ENCODE measurements around the gene LCE2B.
"Not testable (repeated sequence)": the region's sequence is repeated elsewhere in the genome, so short reads cannot be mapped to it uniquely, and the experiment has no call there.

Gene LCE2B, protein sequence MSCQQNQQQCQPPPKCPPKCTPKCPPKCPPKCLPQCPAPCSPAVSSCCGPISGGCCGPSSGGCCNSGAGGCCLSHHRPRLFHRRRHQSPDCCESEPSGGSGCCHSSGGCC

DNA sequence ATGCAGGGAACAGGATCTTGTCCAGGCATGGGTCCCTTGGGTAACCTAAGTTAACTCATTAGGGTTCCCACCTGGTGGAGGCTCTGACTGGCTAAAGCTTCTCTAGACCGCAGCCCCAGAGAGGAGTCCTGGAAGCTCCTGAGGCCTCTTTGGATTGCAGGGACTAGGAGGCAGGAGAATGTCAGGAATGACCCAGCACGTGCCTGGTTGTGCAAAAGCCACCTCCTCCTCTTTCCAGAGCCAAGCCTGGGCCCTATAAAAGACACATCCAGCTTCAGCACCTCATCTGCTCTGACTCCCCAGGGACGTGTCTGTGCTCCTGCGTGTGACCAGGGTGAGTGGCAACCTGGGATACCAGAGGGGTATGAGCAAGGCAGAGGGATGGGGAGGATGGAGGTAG is at the start of gene LCE2B:
Gene LCE2B, plus strand, starts transcription at position 301 of the 400 bp plus-strand sequence. CDS start 721 bp downstream, outside the sequence.
- H3K27me3 ChIP-seq (ENCODE audit: insufficient read depth, low read length); H3K9ac ChIP-seq (ENCODE audit: low read depth, low read length); H3K36me3 ChIP-seq (ENCODE audit: insufficient read depth, low read depth, low read length); H3K27ac ChIP-seq (ENCODE audit: low read length); H3K4me1 ChIP-seq (ENCODE audit: insufficient read depth, low read length); H3K4me3 ChIP-seq (ENCODE audit: low read length): not testable (repeated sequence)
- H3K9me3 ChIP-seq (ENCODE audit: insufficient read depth, low read depth, low read length) = peaks cover 74% of the 10 kb centered on the region

DNA sequence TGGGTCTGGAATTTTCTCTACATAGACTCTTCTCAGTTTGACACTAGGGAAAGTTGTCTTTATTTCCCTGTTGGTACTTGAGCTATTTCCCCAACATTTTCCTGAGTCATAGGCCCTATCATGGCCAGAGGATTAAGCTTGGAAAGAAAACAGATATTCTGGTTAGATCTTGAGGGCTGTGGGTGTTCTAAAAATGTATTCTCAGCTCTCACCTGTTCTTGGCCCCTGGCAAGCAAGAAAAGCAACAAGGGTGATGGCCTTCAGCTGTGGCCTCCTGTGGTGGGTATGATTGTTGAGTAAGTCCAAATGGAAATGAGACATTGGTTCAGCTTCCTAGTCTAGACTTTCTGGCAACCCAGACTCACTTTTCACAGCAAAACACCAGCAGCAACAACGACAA is 45.6 kb upstream of the LCE2B start:
- H3K9ac ChIP-seq (ENCODE audit: low read depth, low read length) = no peak overlapping the region
- no peaks in the 10 kb centered on the region for H3K27me3 ChIP-seq (ENCODE audit: insufficient read depth, low read length)
- H3K4me1 ChIP-seq (ENCODE audit: insufficient read depth, low read length) = no peaks in the 10 kb centered on the region
- H3K4me3 ChIP-seq (ENCODE audit: low read length) = no peak overlapping the region
- no peaks in the 10 kb centered on the region for H3K36me3 ChIP-seq (ENCODE audit: insufficient read depth, low read depth, low read length)
- H3K9me3 ChIP-seq (ENCODE audit: insufficient read depth, low read depth, low read length) = peaks cover 64% of the 10 kb centered on the region
- no peak overlapping the region for H3K27ac ChIP-seq (ENCODE audit: low read length)

DNA sequence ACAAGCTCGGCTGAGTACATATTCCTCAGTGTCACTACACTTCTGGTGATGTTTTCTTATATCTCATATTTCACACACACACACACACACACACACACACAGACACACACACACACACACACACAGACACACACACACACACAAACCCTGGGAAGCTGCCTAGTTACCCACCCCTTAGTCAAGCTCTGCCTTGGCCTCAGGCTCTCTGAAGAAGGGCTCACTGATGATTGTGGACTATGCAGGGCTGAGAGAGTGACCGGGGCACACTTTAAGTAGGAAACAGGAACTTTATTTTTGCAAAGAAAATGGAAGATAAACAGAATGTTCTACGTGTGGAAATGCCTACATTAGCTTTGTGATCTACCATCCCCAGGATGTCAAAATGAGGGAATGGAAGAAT is 42.0 kb upstream of the LCE2B start:
- no peaks in the 10 kb centered on the region for H3K4me1 ChIP-seq (ENCODE audit: insufficient read depth, low read length)
- no peaks in the 10 kb centered on the region for H3K36me3 ChIP-seq (ENCODE audit: insufficient read depth, low read depth, low read length)
- H3K9me3 ChIP-seq (ENCODE audit: insufficient read depth, low read depth, low read length) = peaks cover 63% of the 10 kb centered on the region
- H3K9ac ChIP-seq (ENCODE audit: low read depth, low read length) = no peak overlapping the region
- H3K27me3 ChIP-seq (ENCODE audit: insufficient read depth, low read length) = no peaks in the 10 kb centered on the region
- no peak overlapping the region for H3K27ac ChIP-seq (ENCODE audit: low read length)
- H3K4me3 ChIP-seq (ENCODE audit: low read length) = no peak overlapping the region

DNA sequence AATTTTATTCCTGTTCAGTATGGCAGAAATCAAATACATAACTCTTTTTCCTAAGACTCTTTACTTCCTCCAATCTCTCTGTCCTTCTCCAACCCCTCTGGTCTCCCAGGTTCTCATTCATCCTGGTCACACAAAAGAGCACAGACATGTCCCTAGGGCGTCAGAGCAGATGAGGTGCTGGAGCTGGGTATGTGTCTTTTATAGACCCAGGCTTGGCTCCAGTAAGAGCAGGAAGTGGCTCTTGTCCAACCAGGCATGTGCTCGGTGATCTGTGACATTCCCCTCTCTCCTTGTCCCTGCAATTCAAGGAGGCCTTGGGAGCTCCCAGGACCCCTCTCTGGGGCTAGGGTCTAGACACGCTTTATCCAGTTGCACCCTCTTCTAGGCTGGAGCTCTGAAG is 40.8 kb upstream of the LCE2B start:
- H3K9me3 ChIP-seq (ENCODE audit: insufficient read depth, low read depth, low read length) = peaks cover 62% of the 10 kb centered on the region
- no peaks in the 10 kb centered on the region for H3K4me1 ChIP-seq (ENCODE audit: insufficient read depth, low read length)
- no peaks in the 10 kb centered on the region for H3K27me3 ChIP-seq (ENCODE audit: insufficient read depth, low read length)
- no peak overlapping the region for H3K4me3 ChIP-seq (ENCODE audit: low read length)
- H3K27ac ChIP-seq (ENCODE audit: low read length) = no peak overlapping the region
- H3K36me3 ChIP-seq (ENCODE audit: insufficient read depth, low read depth, low read length) = no peaks in the 10 kb centered on the region
- no peak overlapping the region for H3K9ac ChIP-seq (ENCODE audit: low read depth, low read length)

DNA sequence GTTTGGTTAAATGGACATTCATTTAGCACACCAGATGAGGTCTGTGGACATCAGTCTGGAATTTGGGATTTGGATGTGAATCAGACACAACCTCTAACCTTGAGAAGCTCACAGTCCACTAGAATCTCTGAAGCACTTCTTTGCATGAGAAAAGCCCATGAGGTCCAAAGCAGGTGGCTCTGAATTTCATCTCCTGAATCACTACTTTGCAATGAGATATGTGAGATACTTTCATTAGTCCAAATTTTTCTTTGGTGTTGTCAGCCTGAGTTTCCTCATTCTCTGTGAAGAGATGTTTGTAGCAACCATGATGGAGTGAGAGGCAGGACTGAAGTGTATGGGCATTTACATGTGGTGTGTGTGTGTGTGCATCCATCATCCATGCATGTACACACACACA is 39.3 kb upstream of the LCE2B start:
- H3K9me3 ChIP-seq (ENCODE audit: insufficient read depth, low read depth, low read length) = peaks cover 64% of the 10 kb centered on the region
- no peaks in the 10 kb centered on the region for H3K27me3 ChIP-seq (ENCODE audit: insufficient read depth, low read length)
- H3K36me3 ChIP-seq (ENCODE audit: insufficient read depth, low read depth, low read length) = no peaks in the 10 kb centered on the region
- H3K9ac ChIP-seq (ENCODE audit: low read depth, low read length) = no peak overlapping the region
- no peak overlapping the region for H3K27ac ChIP-seq (ENCODE audit: low read length)
- H3K4me1 ChIP-seq (ENCODE audit: insufficient read depth, low read length) = no peaks in the 10 kb centered on the region
- no peak overlapping the region for H3K4me3 ChIP-seq (ENCODE audit: low read length)

DNA sequence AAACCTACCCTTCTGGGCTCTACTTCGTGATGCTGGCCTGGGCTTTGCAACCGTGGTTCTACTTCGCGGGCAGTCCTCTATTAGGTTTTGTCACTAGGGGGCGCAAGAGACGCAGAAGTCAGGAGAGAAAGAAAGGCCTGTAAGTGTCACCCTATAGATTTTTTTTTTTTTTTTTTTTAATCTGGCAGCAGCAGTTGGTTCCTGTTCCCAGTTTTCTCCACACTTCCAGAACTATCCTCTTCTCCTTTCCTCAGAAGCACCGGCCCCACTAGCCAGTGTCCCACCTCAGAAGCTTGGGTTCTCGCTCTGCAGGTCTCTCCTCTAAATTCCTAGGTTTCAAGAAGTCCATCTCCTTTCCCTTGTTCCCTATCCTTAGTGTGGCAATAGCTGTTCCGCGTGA is 31.8 kb upstream of the LCE2B start:
- Histone ChIP-seq H3K4me1 (ENCODE audit: insufficient read depth, low read length) (no peaks in the 10 kb centered on the region), H3K9ac (ENCODE audit: low read depth, low read length) (no peak overlapping the region), H3K27ac (ENCODE audit: low read length) (no peak overlapping the region), H3K27me3 (ENCODE audit: insufficient read depth, low read length) (no peaks in the 10 kb centered on the region), H3K9me3 (ENCODE audit: insufficient read depth, low read depth, low read length) (peaks cover 30% of the 10 kb centered on the region), H3K36me3 (ENCODE audit: insufficient read depth, low read depth, low read length) (no peaks in the 10 kb centered on the region), H3K4me3 (ENCODE audit: low read length) (no peak overlapping the region)

DNA sequence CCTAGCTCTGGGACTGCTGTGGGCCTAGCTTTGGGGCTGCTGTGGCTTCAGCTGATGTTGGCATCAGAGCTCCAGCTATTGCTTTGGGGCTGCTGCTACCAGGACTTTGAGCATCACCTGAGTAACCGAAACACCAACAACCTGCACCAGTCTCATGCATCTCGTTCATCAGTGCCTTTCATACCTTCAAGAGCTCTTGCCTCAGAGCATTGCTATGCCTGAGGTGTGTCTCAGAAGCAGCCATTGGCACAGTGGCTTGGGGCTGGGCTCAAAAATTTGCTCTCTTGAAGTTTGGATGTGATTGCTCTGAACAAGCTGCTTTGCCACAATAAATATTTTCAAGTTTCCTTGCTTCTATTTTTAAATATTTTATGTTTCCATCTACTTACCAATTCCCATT is 29.5 kb upstream of the LCE2B start:
- Histone ChIP-seq H3K27ac (ENCODE audit: low read length) (no peak overlapping the region), H3K36me3 (ENCODE audit: insufficient read depth, low read depth, low read length) (no peaks in the 10 kb centered on the region), H3K4me3 (ENCODE audit: low read length) (no peak overlapping the region), H3K9ac (ENCODE audit: low read depth, low read length) (no peak overlapping the region), H3K27me3 (ENCODE audit: insufficient read depth, low read length) (no peaks in the 10 kb centered on the region), H3K4me1 (ENCODE audit: insufficient read depth, low read length) (no peaks in the 10 kb centered on the region), H3K9me3 (ENCODE audit: insufficient read depth, low read depth, low read length) (peaks cover 36% of the 10 kb centered on the region)

DNA sequence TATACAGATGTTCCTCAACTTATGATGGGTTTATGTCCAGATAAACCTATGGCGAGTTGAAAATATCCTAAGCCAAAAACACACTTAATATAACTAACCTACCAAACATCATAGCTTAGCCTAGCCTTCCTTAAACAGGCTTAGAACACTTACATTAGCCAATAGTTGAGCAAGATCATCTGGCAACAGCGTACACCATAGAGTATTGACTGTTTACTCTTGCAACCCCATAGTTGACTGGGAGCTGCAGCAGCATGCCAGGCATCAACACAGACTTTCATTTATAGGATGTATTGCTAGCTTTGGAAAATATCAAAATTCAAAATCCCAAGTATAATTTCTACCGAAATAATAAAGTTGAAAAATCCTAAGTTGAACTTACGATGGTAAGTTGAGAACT is 28.2 kb upstream of the LCE2B start:
- H3K9me3 ChIP-seq (ENCODE audit: insufficient read depth, low read depth, low read length) = peaks cover 34% of the 10 kb centered on the region
- H3K36me3 ChIP-seq (ENCODE audit: insufficient read depth, low read depth, low read length) = no peaks in the 10 kb centered on the region
- H3K27me3 ChIP-seq (ENCODE audit: insufficient read depth, low read length) = no peaks in the 10 kb centered on the region
- H3K27ac ChIP-seq (ENCODE audit: low read length) = no peak overlapping the region
- no peaks in the 10 kb centered on the region for H3K4me1 ChIP-seq (ENCODE audit: insufficient read depth, low read length)
- H3K9ac ChIP-seq (ENCODE audit: low read depth, low read length) = no peak overlapping the region
- H3K4me3 ChIP-seq (ENCODE audit: low read length) = no peak overlapping the region

DNA sequence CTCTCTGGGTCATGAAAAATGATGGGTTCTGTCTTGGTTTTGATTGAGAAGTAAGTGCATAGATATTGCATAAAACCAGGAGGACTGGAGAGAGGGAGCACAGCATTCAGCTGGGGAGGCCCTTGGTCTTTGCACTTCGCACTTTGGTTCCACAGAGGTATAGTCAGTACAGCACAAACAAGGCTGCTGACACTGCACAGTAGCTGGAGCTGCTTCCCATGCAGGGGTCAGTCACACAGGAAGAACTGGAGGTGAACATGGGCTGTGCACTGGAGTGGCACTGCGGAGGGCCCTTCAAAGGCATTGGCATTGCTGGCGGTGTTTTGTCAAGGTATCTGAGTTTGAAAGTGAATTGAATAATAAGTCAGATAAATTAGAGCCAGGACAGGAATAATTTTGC is 27.3 kb upstream of the LCE2B start:
- no peaks in the 10 kb centered on the region for H3K36me3 ChIP-seq (ENCODE audit: insufficient read depth, low read depth, low read length)
- H3K27me3 ChIP-seq (ENCODE audit: insufficient read depth, low read length) = no peaks in the 10 kb centered on the region
- H3K9ac ChIP-seq (ENCODE audit: low read depth, low read length) = no peak overlapping the region
- H3K27ac ChIP-seq (ENCODE audit: low read length) = no peak overlapping the region
- peaks cover 40% of the 10 kb centered on the region for H3K9me3 ChIP-seq (ENCODE audit: insufficient read depth, low read depth, low read length)
- no peaks in the 10 kb centered on the region for H3K4me1 ChIP-seq (ENCODE audit: insufficient read depth, low read length)
- H3K4me3 ChIP-seq (ENCODE audit: low read length) = no peak overlapping the region

DNA sequence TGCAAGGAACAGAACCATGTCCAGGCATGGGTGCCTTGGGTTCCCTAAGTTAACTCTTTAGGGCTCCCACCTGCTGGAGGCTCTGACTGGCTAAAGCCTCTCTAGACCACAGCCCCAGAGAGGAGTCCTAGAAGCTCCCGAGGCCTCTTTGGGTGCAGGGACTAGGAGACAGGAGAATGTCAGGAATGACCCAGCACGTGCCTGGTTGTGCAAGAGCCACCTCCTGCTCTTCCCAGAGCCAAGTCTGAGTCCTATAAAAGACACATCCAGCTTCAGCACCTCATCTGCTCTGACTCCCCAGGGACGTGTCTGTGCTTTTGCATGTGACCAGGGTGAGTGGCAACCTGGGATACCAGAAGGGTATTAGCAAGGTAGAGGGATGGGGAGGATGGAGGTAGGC is 22.8 kb upstream of the LCE2B start, which contains the start of gene LCE2D:
Gene LCE2D, plus strand, starts transcription at position 283 of the 400 bp plus-strand sequence. CDS start 726 bp downstream, outside the sequence.
- no peak within 1 kb of the TSS for H3K4me3 ChIP-seq (ENCODE audit: low read length)
- no peak within 1 kb of the TSS for H3K27ac ChIP-seq (ENCODE audit: low read length)
- no peaks in the 10 kb centered on the region for H3K27me3 ChIP-seq (ENCODE audit: insufficient read depth, low read length)
- no peaks in the 10 kb centered on the region for H3K36me3 ChIP-seq (ENCODE audit: insufficient read depth, low read depth, low read length)
- H3K9me3 ChIP-seq (ENCODE audit: insufficient read depth, low read depth, low read length) = peaks cover 46% of the 10 kb centered on the region
- no peak within 1 kb of the TSS for H3K9ac ChIP-seq (ENCODE audit: low read depth, low read length)
- H3K4me1 ChIP-seq (ENCODE audit: insufficient read depth, low read length) = no peaks in the 10 kb centered on the region

DNA sequence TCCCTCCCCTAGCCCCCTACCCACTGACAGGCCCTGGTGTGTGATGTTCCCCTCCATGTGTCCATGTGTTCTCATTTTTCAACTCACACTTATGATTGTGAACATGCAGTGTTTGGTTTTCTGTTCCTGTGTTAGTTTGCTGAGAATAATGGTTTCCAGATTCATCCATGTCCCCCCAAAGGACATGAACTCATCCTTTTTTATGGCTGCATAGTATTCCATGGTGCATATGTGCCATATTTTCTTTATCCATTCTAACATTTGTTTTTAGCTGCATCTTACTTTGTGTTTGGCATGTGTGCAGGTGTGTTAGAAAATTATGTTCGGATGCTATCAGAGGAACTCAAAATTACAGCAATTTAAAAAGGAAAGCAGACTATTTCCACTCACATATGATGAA is 19.8 kb upstream of the LCE2B start:
- not testable (repeated sequence) for H3K4me1 ChIP-seq (ENCODE audit: insufficient read depth, low read length); H3K27me3 ChIP-seq (ENCODE audit: insufficient read depth, low read length); H3K4me3 ChIP-seq (ENCODE audit: low read length); H3K27ac ChIP-seq (ENCODE audit: low read length); H3K9ac ChIP-seq (ENCODE audit: low read depth, low read length); H3K36me3 ChIP-seq (ENCODE audit: insufficient read depth, low read depth, low read length)
- peaks cover 54% of the 10 kb centered on the region for H3K9me3 ChIP-seq (ENCODE audit: insufficient read depth, low read depth, low read length)

DNA sequence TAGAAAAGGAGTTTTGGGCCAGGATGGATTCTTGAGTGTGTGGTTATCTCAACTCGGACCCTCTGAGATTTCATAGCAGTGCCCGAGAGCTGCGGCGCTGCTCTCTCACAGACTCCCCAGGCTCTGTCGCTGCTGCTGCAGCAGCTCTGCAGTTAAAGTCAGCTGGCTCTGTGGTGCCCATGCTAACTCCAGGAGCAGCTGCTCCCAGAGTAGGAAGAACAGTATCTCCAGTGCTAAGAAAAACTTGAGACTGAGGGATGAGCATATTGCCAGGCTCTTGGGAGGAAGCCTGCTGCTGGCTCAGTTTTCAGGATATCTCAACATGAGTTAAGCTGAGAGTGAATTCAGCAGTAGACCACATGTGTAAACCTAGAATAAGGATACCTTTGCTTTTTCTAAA is 18.3 kb upstream of the LCE2B start:
- H3K27ac ChIP-seq (ENCODE audit: low read length) = no peak overlapping the region
- H3K36me3 ChIP-seq (ENCODE audit: insufficient read depth, low read depth, low read length) = no peaks in the 10 kb centered on the region
- H3K9ac ChIP-seq (ENCODE audit: low read depth, low read length) = no peak overlapping the region
- H3K9me3 ChIP-seq (ENCODE audit: insufficient read depth, low read depth, low read length) = peaks cover 53% of the 10 kb centered on the region
- H3K27me3 ChIP-seq (ENCODE audit: insufficient read depth, low read length) = no peaks in the 10 kb centered on the region
- H3K4me1 ChIP-seq (ENCODE audit: insufficient read depth, low read length) = no peaks in the 10 kb centered on the region
- H3K4me3 ChIP-seq (ENCODE audit: low read length) = no peak overlapping the region

DNA sequence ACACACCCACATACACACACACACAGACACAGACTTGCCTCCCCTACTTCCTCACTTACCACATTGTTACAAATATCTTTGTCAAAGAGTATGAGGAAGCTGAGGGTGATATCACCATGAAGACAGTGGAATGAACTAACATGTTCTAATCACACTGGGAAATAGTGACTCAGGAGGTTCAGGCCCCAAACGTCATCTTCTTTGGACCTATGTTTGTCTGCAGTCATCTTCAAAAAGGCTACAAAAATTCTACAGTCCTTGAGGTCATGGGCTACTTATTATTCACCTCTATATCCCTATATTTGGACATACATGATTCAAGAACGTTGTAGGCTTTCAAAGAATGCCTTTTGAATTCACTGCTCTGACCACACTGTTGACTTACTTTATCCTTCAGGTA is 12.9 kb upstream of the LCE2B start:
- no peaks in the 10 kb centered on the region for H3K4me1 ChIP-seq (ENCODE audit: insufficient read depth, low read length)
- H3K4me3 ChIP-seq (ENCODE audit: low read length) = no peak overlapping the region
- no peak overlapping the region for H3K27ac ChIP-seq (ENCODE audit: low read length)
- no peaks in the 10 kb centered on the region for H3K36me3 ChIP-seq (ENCODE audit: insufficient read depth, low read depth, low read length)
- no peak overlapping the region for H3K9ac ChIP-seq (ENCODE audit: low read depth, low read length)
- H3K27me3 ChIP-seq (ENCODE audit: insufficient read depth, low read length) = no peaks in the 10 kb centered on the region
- H3K9me3 ChIP-seq (ENCODE audit: insufficient read depth, low read depth, low read length) = peaks cover 49% of the 10 kb centered on the region
